ENCODE data around the gene CHRNB2. TPM values are rescaled to one million over a fixed set of nuclear protein-coding genes. Genes with fewer than 3 reads are reported as not detected.
"Not testable (repeated sequence)": the region's sequence is repeated elsewhere in the genome, so short reads cannot be mapped to it uniquely, and the experiment has no call there.

The CHRNB2 gene
- total and polyA plus RNA-seq, 9 donors: 0.04 to 0.25 (median 0.15) TPM; not detected in 3

- intact Hi-C loops (cut with DNase I): no loop called here
- DNase-seq: no peak
- Histone ChIP-seq H3K9me3 (no peaks in the 10 kb centered on the region), H3K4me3 (no peak overlapping the region), H3K4me1 (ENCODE audit: insufficient read depth) (no peaks in the 10 kb centered on the region), H3K27me3 (no peaks in the 10 kb centered on the region), H3K27ac (no peak overlapping the region), H3K36me3 (no peaks in the 10 kb centered on the region)
- TF ChIP-seq EP300 (IDR thresholded peaks at IDR 0.05) (no peak), POLR2A (IDR thresholded peaks at IDR 0.05) (no peak), CTCF (IDR thresholded peaks at IDR 0.05) (no peak)
These were observed 42.7 kb upstream of the CHRNB2 start for GRCh38 chr1:154524881-154525280.

GRCh38 chr1:154527192-154527591 lies 40.4 kb upstream of the CHRNB2 start:
- DNase-seq: no peak
- Histone ChIP-seq H3K4me1 (ENCODE audit: insufficient read depth) (no peaks in the 10 kb centered on the region), H3K27me3 (no peaks in the 10 kb centered on the region), H3K36me3 (no peaks in the 10 kb centered on the region), H3K27ac (no peak overlapping the region), H3K9me3 (no peaks in the 10 kb centered on the region), H3K4me3 (no peak overlapping the region)
- no peak for TF ChIP-seq POLR2A (IDR thresholded peaks at IDR 0.05)
- TF ChIP-seq CTCF (IDR thresholded peaks at IDR 0.05): no peak
- intact Hi-C loops (cut with DNase I): no loop called here
- 64 to 77% (median 66%) methylated on average over 6 of the region's 6 CpGs for WGBS, 3 donors

- Histone ChIP-seq H3K36me3 (no peaks in the 10 kb centered on the region), H3K4me1 (ENCODE audit: insufficient read depth) (no peaks in the 10 kb centered on the region), H3K27me3 (no peaks in the 10 kb centered on the region), H3K27ac (no peak overlapping the region), H3K4me3 (no peak overlapping the region), H3K9me3 (no peaks in the 10 kb centered on the region)
- 90 to 96% (median 92%) methylated on average over 6 of the region's 6 CpGs for WGBS, 3 donors
- TF ChIP-seq POLR2A (IDR thresholded peaks at IDR 0.05) (no peak), CTCF (IDR thresholded peaks at IDR 0.05) (no peak), EP300 (IDR thresholded peaks at IDR 0.05) (no peak)
- no peak for DNase-seq
- intact Hi-C loops (cut with DNase I): no loop called here
These were observed 38.3 kb upstream of the CHRNB2 start for GRCh38 chr1:154529308-154529707.

GRCh38 chr1:154531950-154532349 lies 35.6 kb upstream of the CHRNB2 start:
- not testable (repeated sequence) for H3K4me3 ChIP-seq, DNase-seq
- WGBS, 3 donors: 94 to 99% (median 98%) methylated on average over 5 to 13 of the region's 13 CpGs

GRCh38 chr1:154533952-154534844 lies 33.4 kb upstream of the CHRNB2 start:
- DNase-seq: no peak
- no peaks in the 10 kb centered on the region for H3K27me3 ChIP-seq
- WGBS, 3 donors: 54 to 63% (median 61%) methylated on average over 11 of the region's 11 CpGs
- H3K27ac ChIP-seq: no peak overlapping the region
- no peak for TF ChIP-seq POLR2A (IDR thresholded peaks at IDR 0.05)
- peak in 1 of 3 donors; percentile 7 for TF ChIP-seq CTCF (IDR thresholded peaks at IDR 0.05)
- no peak for TF ChIP-seq EP300 (IDR thresholded peaks at IDR 0.05)
- H3K4me3 ChIP-seq: no peak overlapping the region
- no peaks in the 10 kb centered on the region for H3K36me3 ChIP-seq
- no peaks in the 10 kb centered on the region for H3K9me3 ChIP-seq
- no peaks in the 10 kb centered on the region for H3K4me1 ChIP-seq (ENCODE audit: insufficient read depth)
- intact Hi-C loops (cut with DNase I): no loop called here

More at GRCh38 chr1:154531950-154532349, 35.6 kb upstream of the CHRNB2 start:
- H3K9me3 ChIP-seq; H3K27ac ChIP-seq; H3K4me1 ChIP-seq (ENCODE audit: insufficient read depth); intact Hi-C loops (cut with DNase I); H3K27me3 ChIP-seq; H3K36me3 ChIP-seq: not testable (repeated sequence)

Measured in ovary (tissue), 9 donors.